Common myeloid progenitor, CD34-positive (primary cell): Measurements from ENCODE around the gene SMIM45.

Experiments
- CTCF ChIA-PET: fragments of 350-600 bp; sonication (Branson Sonifier 250); formaldehyde crosslinking; loops from one replicate; lab custom pipeline; 2021; ENCODE audit warnings: antibody characterized with exemption; lab: Charles Lee
- POLR2A ChIA-PET: fragments of 350-600 bp; sonication (Branson Sonifier 250); formaldehyde crosslinking; loops from one replicate; lab custom pipeline; 2021; ENCODE audit warnings: antibody characterized with exemption; lab: Charles Lee
- DNase-seq, 3 donors: peaks; one replicate each; pipeline versions ENCODE4 v3.0.0 to v3.0.0-alpha.2; 2013
- H3K27ac ChIP-seq, 2 experiments: 1 replicate in 1 of 2; 2 replicates in 1 of 2; pipeline ENCODE4 v1.7.0; 2013; ENCODE audit warnings: inconsistent platforms in 2 of 2, low read length in 2 of 2, mild to moderate bottlenecking in 2 of 2, low read depth in 1 of 2, moderate library complexity in 1 of 2; ENCODE audit not compliant: severe bottlenecking in 2 of 2, insufficient read depth in 1 of 2, poor library complexity in 1 of 2
- H3K27me3 ChIP-seq, 5 experiments: replicated peaks in 2 of 5; 1 replicate in 3 of 5; 2 replicates in 2 of 5; pipeline versions ENCODE4 v1.6.1 to v1.7.0; 2013; ENCODE audit warnings: low read length in 4 of 5, mild to moderate bottlenecking in 2 of 5, moderate library complexity in 2 of 5, inconsistent platforms in 1 of 5; ENCODE audit not compliant: insufficient read depth in 5 of 5, control insufficient read depth in 4 of 5
- H3K36me3 ChIP-seq, 4 experiments: 1 replicate in 2 of 4; 2 replicates in 2 of 4; pipeline versions ENCODE4 v1.6.1 to v1.7.0; 2013; ENCODE audit warnings: low read length in 3 of 4, control low read depth in 1 of 4, mild to moderate bottlenecking in 1 of 4; ENCODE audit not compliant: control insufficient read depth in 4 of 4, insufficient read depth in 4 of 4
- H3K4me1 ChIP-seq, 4 experiments: 1 replicate in 3 of 4; 2 replicates in 1 of 4; pipeline versions ENCODE4 v1.6.1 to v1.7.1; 2013; ENCODE audit warnings: low read length in 3 of 4, mild to moderate bottlenecking in 3 of 4, control low read depth in 1 of 4, inconsistent platforms in 1 of 4, moderate library complexity in 1 of 4; ENCODE audit not compliant: control insufficient read depth in 4 of 4, insufficient read depth in 4 of 4; ENCODE audit errors: control extremely low read depth in 1 of 4
- H3K4me3 ChIP-seq, 7 experiments: 1 replicate in 4 of 7; 2 replicates in 3 of 7; pipeline versions ENCODE4 v1.5.1 to v1.7.0; 2013; ENCODE audit warnings: mild to moderate bottlenecking in 7 of 7, low read length in 6 of 7, moderate library complexity in 6 of 7, inconsistent platforms in 2 of 7, low read depth in 2 of 7, control low read depth in 1 of 7; ENCODE audit not compliant: insufficient read depth in 4 of 7, control insufficient read depth in 1 of 7; ENCODE audit errors: extremely low read depth in 1 of 7
- H3K9me3 ChIP-seq, 5 experiments: 1 replicate in 4 of 5; 2 replicates in 1 of 5; pipeline versions ENCODE4 v1.6.1 to v1.7.1; 2013; ENCODE audit warnings: low read length in 4 of 5, mild to moderate bottlenecking in 2 of 5, inconsistent platforms in 1 of 5, low read depth in 1 of 5, moderate library complexity in 1 of 5; ENCODE audit not compliant: control insufficient read depth in 4 of 5, insufficient read depth in 2 of 5; ENCODE audit errors: control extremely low read depth in 1 of 5
- WGBS: methylation state at CpG from one replicate; pipeline ENCODE4 v1.1.5; 2013; ENCODE audit not compliant: insufficient coverage; 5-methylcytosine and 5-hydroxymethylcytosine counted together

Gene SMIM45

DNA sequence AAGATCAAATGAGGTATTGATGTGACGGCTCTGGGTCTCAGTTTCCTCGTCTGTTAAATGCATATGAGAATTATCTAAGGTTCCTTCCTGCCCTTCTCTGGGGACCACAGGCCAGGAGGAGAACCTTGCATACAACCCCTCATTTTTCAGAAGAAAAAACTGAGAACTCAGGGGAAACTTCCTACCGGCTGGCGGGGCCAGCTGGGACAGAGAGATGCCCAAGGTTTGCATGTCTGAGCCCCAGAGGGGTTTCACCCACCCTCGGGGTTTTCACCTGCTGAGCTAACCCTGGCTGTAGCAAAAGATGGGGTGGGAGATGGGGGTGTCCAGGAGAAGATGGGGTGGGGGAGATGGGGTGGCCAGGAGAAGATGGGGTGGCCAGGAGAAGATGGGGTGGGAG lies 29.6 kb upstream of the SMIM45 start:
- Histone ChIP-seq H3K27ac (no peak overlapping the region), H3K9me3 (no peaks in the 10 kb centered on the region), H3K27me3 (peaks cover 0 to 54% (median 11%) of the 10 kb centered on the region in 5 experiments), H3K4me3 (no peak overlapping the region), H3K36me3 (no peaks in the 10 kb centered on the region), H3K4me1 (peaks cover 0 to 45% (median 37%) of the 10 kb centered on the region in 4 experiments)
- CTCF ChIA-PET = interaction anchor here (5.0 kb wide), 1 partner anchor 16 kb away, joined by 48 read pairs; no protein-coding TSS in a partner anchor
- POLR2A ChIA-PET = no interaction called here
- no peak for DNase-seq
- WGBS = 93% methylated on average over 3 of the region's 5 CpGs

DNA sequence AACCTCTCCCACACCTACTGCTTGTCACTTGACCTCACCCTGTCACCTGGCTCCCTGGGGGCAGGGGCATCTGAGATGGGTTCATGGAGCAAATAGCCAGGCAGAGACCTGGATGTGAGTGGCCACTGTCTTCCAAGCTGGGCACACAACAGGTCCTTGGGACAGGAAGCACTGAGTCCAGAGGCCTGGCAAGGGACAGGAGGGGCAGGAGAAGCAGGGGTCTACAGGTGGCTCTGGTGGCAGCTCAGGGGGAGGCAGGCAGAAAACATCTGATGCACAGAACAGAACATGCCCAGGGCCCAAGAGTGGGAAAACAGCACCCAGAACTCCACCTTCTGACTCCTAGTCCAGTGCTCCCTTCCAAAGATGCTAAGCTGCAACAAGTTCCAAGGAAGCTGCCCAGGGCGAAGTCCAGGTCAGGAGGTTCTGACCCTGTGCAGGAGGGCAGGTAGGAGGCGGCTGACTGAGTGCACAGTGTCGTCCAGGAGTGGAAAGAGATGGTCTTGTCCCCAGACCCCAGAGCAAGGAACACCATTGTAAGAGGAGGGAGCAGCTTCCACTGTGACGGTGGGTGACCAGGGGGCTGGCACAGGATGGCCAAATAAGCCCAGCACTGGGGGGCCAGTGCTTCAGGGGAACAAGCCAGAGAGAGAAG lies 28.9 kb upstream of the SMIM45 start:
- Histone ChIP-seq H3K36me3 (no peaks in the 10 kb centered on the region), H3K9me3 (no peaks in the 10 kb centered on the region), H3K27me3 (peaks cover 0 to 53% (median 9%) of the 10 kb centered on the region in 5 experiments), H3K4me1 (peaks cover 0 to 38% (median 31%) of the 10 kb centered on the region in 4 experiments), H3K27ac (no peak overlapping the region), H3K4me3 (no peak overlapping the region)
- CTCF ChIA-PET = interaction anchor here (5.0 kb wide), 1 partner anchor 15 kb away, joined by 48 read pairs; no protein-coding TSS in a partner anchor
- POLR2A ChIA-PET = no interaction called here
- WGBS = 92% methylated on average over 3 of the region's 4 CpGs
- DNase-seq = no peak

DNA sequence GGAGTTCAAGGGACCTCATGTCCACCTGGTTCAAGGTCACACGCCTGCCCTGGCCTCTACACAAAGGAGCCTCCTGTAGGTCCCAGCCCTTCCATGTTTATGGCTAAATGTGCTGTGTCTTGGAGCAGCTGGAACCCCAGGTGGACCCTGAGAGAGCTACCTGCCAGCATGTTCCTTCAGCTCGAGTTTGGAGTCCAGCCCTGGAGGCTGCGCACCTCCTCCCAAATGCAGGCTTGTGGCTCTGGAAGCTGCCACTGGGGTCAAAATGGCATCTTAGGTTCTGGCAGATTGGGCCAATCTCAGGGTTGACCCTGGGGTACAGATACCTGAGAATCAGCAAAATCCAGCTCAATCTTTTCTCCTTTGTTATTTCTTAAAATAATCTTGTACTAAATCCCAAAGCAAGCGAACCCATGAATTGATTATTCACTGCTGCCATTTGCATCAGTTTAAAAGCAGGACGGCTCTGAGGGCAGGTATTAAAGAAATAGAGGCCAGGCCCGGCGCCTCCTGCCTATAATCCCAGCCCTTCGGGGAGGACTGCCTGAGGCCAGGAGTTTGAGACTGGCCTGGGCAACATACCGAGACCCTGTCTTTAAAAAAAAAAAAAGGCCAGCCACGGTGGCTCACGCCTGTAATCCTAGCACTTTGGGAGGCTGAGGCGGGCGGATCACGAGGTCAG lies 28.2 kb upstream of the SMIM45 start:
- Histone ChIP-seq H3K27ac (no peak overlapping the region), H3K9me3 (no peaks in the 10 kb centered on the region), H3K36me3 (no peaks in the 10 kb centered on the region), H3K4me3 (no peak overlapping the region), H3K27me3 (peaks cover 0 to 51% (median 9%) of the 10 kb centered on the region in 5 experiments), H3K4me1 (peaks cover 0 to 35% (median 28%) of the 10 kb centered on the region in 4 experiments)
- WGBS = 93% methylated on average over 5 of the region's 14 CpGs
- DNase-seq = no peak
- CTCF ChIA-PET = interaction anchor here (0.9 to 5.0 kb wide), 2 partner anchors 15 to 61 kb away, joined by 3 to 48 read pairs; no protein-coding TSS in a partner anchor
- POLR2A ChIA-PET = no interaction called here

GRCh38 chr22:41925783-41926460 lies 26.0 kb upstream of the SMIM45 start:
- ChIA-PET CTCF (interaction anchor here (0.6 to 5.0 kb wide), 14 partner anchors 8 to 518 kb away, joined by 3 to 48 read pairs (median 4); partner anchors contain the start of gene MEI1), POLR2A (interaction anchor here (0.9 to 2.0 kb wide), 3 partner anchors 8 to 14 kb away, joined by 3 to 5 read pairs (median 5); no protein-coding TSS in a partner anchor)
- Histone ChIP-seq H3K27me3 (peaks cover 0 to 41% (median 8%) of the 10 kb centered on the region in 5 experiments), H3K36me3 (no peaks in the 10 kb centered on the region), H3K4me1 (peaks cover 0 to 17% (median 11%) of the 10 kb centered on the region in 4 experiments), H3K4me3 (peak overlapping the region in 5 of 7 experiments; percentile 6 to 63 (median 56)), H3K9me3 (no peaks in the 10 kb centered on the region), H3K27ac (no peak overlapping the region)
- DNase-seq = peak; percentile 57 to 80 (median 79)
- 4% methylated on average over 10 of the region's 48 CpGs for WGBS

DNA sequence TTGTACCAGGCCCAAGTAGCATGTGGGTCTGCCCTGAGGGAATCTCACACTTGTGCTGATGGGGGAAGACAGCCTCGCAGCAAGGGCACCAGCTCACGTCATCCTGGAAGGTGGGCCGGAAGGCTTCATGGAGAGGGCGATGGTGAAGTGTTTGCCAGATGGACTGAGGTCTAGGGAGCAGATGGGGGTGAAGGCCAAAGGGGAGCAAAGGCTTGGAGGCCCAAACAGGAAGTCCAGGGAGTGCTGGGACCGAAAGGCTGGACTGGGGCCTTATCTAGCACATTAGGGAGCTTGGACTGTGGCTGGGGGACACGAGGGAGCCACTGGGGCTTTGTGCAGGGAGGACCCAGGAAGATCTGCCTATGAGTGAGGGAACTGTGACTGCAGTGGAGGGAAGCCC lies 24.1 kb upstream of the SMIM45 start:
- WGBS = 92% methylated on average over 6 of the region's 6 CpGs
- no peak overlapping the region for H3K27ac ChIP-seq
- H3K4me1 ChIP-seq = peaks cover 0 to 17% (median 11%) of the 10 kb centered on the region in 4 experiments
- POLR2A ChIA-PET = no interaction called here
- no peak for DNase-seq
- peaks cover 0 to 6% (median 0%) of the 10 kb centered on the region in 4 experiments for H3K36me3 ChIP-seq
- H3K27me3 ChIP-seq = peaks cover 0 to 41% (median 8%) of the 10 kb centered on the region in 5 experiments
- H3K9me3 ChIP-seq = no peaks in the 10 kb centered on the region
- CTCF ChIA-PET = interaction anchor here (0.8 to 1.6 kb wide), 3 partner anchors 8 to 34 kb away, joined by 3 to 5 read pairs (median 3); no protein-coding TSS in a partner anchor
- no peak overlapping the region for H3K4me3 ChIP-seq

DNA sequence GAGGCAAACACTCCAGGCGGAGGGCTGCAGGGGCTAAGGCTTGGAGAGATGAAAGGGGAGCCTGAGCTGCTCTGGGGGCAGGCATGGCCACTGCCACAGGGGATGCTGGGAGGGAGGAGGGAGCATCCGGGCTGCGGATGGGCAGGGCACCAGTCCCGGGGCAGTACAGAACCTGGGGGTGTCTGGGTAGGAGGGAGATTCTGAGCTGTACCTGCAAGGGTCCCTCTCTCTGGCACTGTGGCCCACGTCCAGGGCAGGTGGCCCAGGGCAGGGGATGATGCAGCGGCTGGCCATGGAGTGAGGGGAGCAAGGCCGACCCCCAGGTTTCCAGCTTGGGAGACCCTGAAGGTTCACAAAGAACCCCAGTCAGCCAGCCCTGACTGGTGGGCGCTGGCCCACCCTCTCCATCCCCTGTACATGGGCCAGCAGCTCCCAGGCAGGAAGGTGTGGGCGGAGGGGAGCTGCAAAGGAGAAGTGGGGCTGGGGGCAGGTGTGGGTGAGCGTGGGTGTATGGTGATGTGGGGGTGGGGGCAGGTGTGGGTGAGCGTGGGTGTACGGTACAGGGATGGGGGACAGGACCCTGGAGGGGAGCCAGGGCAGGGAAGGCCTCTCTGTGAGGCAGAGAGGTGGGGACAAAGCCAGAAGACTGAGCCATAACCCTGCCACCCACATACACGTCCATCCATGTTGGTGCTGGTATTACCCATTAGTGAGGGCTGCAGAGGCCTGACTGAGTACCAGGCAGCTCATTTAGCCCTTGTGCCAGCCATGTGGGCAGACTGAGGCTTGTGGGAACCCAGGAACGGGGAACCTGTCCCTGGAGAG lies 23.1 kb upstream of the SMIM45 start:
- Histone ChIP-seq H3K4me3 (no peak overlapping the region), H3K27ac (no peak overlapping the region), H3K4me1 (peaks cover 0 to 22% (median 18%) of the 10 kb centered on the region in 4 experiments), H3K27me3 (peaks cover 0 to 35% (median 8%) of the 10 kb centered on the region in 5 experiments), H3K9me3 (no peaks in the 10 kb centered on the region), H3K36me3 (peaks cover 0 to 12% (median 0%) of the 10 kb centered on the region in 4 experiments)
- DNase-seq = no peak
- ChIA-PET CTCF (interaction anchor here (0.8 to 1.6 kb wide), 4 partner anchors 9 to 166 kb away, joined by 3 to 5 read pairs (median 3); no protein-coding TSS in a partner anchor), POLR2A (interaction anchor here (0.5 kb wide), 1 partner anchor 159 kb away, joined by 3 read pairs; no protein-coding TSS in a partner anchor)
- WGBS = 89% methylated on average over 11 of the region's 14 CpGs
